ENCODE measurements around the gene ZNF462. TPM values are rescaled to one million over a fixed set of nuclear protein-coding genes. Genes with fewer than 3 reads are reported as not detected.

ZNF462 gene
- total RNA-seq, 1 experiment from 2014 or later = 164 TPM

DNA sequence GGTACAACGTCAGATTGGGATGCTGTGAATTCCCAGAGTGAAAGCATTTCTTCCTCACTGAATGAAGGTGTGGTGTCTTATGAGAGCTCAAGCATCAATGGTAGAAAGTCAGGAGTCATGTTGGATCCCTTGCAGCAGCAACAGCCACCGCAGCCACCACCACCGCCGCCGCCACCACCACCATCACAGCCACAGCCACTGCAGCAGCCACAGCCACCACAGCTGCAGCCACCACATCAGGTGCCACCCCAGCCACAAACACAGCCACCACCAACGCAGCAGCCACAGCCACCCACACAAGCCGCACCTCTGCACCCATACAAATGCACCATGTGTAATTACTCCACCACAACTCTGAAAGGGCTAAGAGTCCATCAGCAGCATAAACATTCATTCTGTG lies 62.4 kb downstream of the ZNF462 start:
- Histone ChIP-seq H2AK5ac (ENCODE audit: insufficient read length, low read length) (no peak overlapping the region), H3K4me2 (ENCODE audit: insufficient read depth, insufficient read length, low read length) (no peak overlapping the region), H2BK120ac (ENCODE audit: low read depth, low read length, poor library complexity, severe bottlenecking) (no peak overlapping the region), H4K5ac (ENCODE audit: insufficient read length, low read depth, low read length) (no peak overlapping the region), H3K79me2 (ENCODE audit: insufficient read depth, low read length) (peaks cover 6% of the 10 kb centered on the region; the same call in 1 of the 2 replicates), H2BK15ac (ENCODE audit: low read depth, low read length) (no peak overlapping the region), H2BK20ac (ENCODE audit: low read depth, low read length, poor library complexity, severe bottlenecking) (no peak overlapping the region), H3K4ac (ENCODE audit: low read depth, low read length) (no peak overlapping the region), H4K20me1 (ENCODE audit: control insufficient read depth, insufficient read depth, insufficient read length) (no peaks in the 10 kb centered on the region), H3T11ph (ENCODE audit: low read length) (no peak overlapping the region), H2BK5ac (ENCODE audit: insufficient read length, low read length) (no peak overlapping the region), H4K8ac (replicated peaks; ENCODE audit: insufficient read length, low read depth, low read length) (no peak overlapping the region), H3K9me3 (ENCODE audit: control insufficient read depth, low read depth, low read length) (no peaks in the 10 kb centered on the region), H3K18ac (ENCODE audit: insufficient read length, low read depth, low read length) (no peak overlapping the region), H3K23me2 (ENCODE audit: insufficient read length, low read depth, low read length, poor library complexity, severe bottlenecking) (no peaks in the 10 kb centered on the region), H2BK12ac (ENCODE audit: insufficient read length, low read depth, low read length) (no peak overlapping the region), H3K4me1 (ENCODE audit: insufficient read depth, low read length) (peaks cover 5% of the 10 kb centered on the region; the same call in 1 of the 2 replicates), H3K27me3 (ENCODE audit: insufficient read depth, low read length) (no peaks in the 10 kb centered on the region), H2AFZ (ENCODE audit: low read length) (no peak overlapping the region), H3K23ac (ENCODE audit: insufficient read length, low read depth, low read length) (no peak overlapping the region), H4K91ac (ENCODE audit: insufficient read length, low read depth, low read length) (no peak overlapping the region), H3K79me1 (ENCODE audit: insufficient read depth, low read depth, low read length, poor library complexity, severe bottlenecking) (peaks cover 3% of the 10 kb centered on the region), H3K27ac (ENCODE audit: insufficient read length, low read depth, low read length) (no peak overlapping the region), H3K14ac (ENCODE audit: insufficient read depth, low read length) (no peak overlapping the region), H3K56ac (ENCODE audit: insufficient read length, low read depth, low read length) (no peak overlapping the region), H3K9ac (ENCODE audit: extremely low read depth, insufficient read length, low read length) (no peak overlapping the region)
- H3K4me3 Mint-ChIP-seq = no peak overlapping the region
- peaks cover 15 to 19% of the 10 kb centered on the region in 2 experiments for H3K4me1 Mint-ChIP-seq
- H3K36me3 Mint-ChIP-seq (ENCODE audit: insufficient read depth in 1 of 3, low read depth in 3 of 3) = peaks cover 73 to 94% (median 81%) of the 10 kb centered on the region in 3 experiments
- no peak for DNase-seq
- TF ChIP-seq, protein P1, sequence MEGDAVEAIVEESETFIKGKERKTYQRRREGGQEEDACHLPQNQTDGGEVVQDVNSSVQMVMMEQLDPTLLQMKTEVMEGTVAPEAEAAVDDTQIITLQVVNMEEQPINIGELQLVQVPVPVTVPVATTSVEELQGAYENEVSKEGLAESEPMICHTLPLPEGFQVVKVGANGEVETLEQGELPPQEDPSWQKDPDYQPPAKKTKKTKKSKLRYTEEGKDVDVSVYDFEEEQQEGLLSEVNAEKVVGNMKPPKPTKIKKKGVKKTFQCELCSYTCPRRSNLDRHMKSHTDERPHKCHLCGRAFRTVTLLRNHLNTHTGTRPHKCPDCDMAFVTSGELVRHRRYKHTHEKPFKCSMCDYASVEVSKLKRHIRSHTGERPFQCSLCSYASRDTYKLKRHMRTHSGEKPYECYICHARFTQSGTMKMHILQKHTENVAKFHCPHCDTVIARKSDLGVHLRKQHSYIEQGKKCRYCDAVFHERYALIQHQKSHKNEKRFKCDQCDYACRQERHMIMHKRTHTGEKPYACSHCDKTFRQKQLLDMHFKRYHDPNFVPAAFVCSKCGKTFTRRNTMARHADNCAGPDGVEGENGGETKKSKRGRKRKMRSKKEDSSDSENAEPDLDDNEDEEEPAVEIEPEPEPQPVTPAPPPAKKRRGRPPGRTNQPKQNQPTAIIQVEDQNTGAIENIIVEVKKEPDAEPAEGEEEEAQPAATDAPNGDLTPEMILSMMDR (conservative IDR thresholded peaks at IDR 0.05) = no peak
- H3K9me3 Mint-ChIP-seq = no peaks in the 10 kb centered on the region
- no CpG with 5 or more reads among the region's 7 CpGs for WGBS (ENCODE audit: extremely low coverage, insufficient read length, low lambda C conversion rate)
- peak overlapping the region in 1 of 3 experiments; percentile 83; a peak in 1 of 7 replicates for H3K27ac Mint-ChIP-seq
- H3K27me3 Mint-ChIP-seq (ENCODE audit: low read depth) = no peaks in the 10 kb centered on the region
